GM19351 (cell line): ENCODE results near the gene BCL11A.

Experiments
- ATAC-seq: cut with Tn5 transposase; IDR thresholded peaks from one replicate; pipeline ENCODE4 v1.9.1; 2021; ENCODE audit warnings: mild to moderate bottlenecking, moderate library complexity; ENCODE audit not compliant: unreplicated experiment

BCL11A gene

GRCh38 chr2:60412620-60413019, 140.8 kb downstream of the BCL11A start:
- no peak for ATAC-seq

- no peak for ATAC-seq
Observed at GRCh38 chr2:60412027-60412426, 141.4 kb downstream of the BCL11A start.

GRCh38 chr2:60411295-60411694, 142.2 kb downstream of the BCL11A start:
- ATAC-seq: no peak

GRCh38 chr2:60410456-60411146, 142.9 kb downstream of the BCL11A start:
- ATAC-seq: no peak

- no peak for ATAC-seq
Observed at GRCh38 chr2:60409531-60409871, 144.0 kb downstream of the BCL11A start.

- no peak for ATAC-seq
Observed at GRCh38 chr2:60408811-60409530, 144.5 kb downstream of the BCL11A start.

- ATAC-seq: no peak
Observed at GRCh38 chr2:60408207-60408606, 145.2 kb downstream of the BCL11A start.

- ATAC-seq: no peak
Observed at GRCh38 chr2:60407398-60407797, 146.1 kb downstream of the BCL11A start.

- ATAC-seq: no peak
Observed at GRCh38 chr2:60406192-60406591, 147.3 kb downstream of the BCL11A start.

GRCh38 chr2:60405271-60405919, 148.1 kb downstream of the BCL11A start:
- no peak for ATAC-seq
